ENCODE results near the gene HOXA11. TPM values are rescaled to one million over a fixed set of nuclear protein-coding genes. Genes with fewer than 3 reads are reported as not detected.

The HOXA11 gene
- total RNA-seq, 1 experiment from 2014 or later, result 26.6 TPM

GRCh38 chr7:27156508-27156898 is 28.5 kb downstream of the HOXA11 start, which contains the start of gene HOXA7:
Gene HOXA7, minus strand, starts transcription at chr7:27156675. Its CDS starts 130 bp downstream, at chr7:27156545.
- intact Hi-C loops (cut with micrococcal nuclease), result no loop called here
- H3K9me3 ChIP-seq (ENCODE audit: low read length), result no peaks in the 10 kb centered on the region
- no TSS peak for BruUV-seq (replicated peaks)
- peak within 1 kb of the TSS; percentile 79 for H3K4me3 ChIP-seq (ENCODE audit: low read length)
- H3K4me1 ChIP-seq (ENCODE audit: insufficient read depth, low read length), result peaks cover 28% of the 10 kb centered on the region
- H3K27ac ChIP-seq (ENCODE audit: low read length), result no peak within 1 kb of the TSS
- no peak for DNase-seq
- H2AFZ ChIP-seq (ENCODE audit: low read length), result peak within 1 kb of the TSS; percentile 93
- no peaks in the 10 kb centered on the region for H3K36me3 ChIP-seq (ENCODE audit: low read depth, low read length)
- H3K27me3 ChIP-seq (ENCODE audit: low read length), result no peaks in the 10 kb centered on the region
- ChIA-PET POLR2A (ENCODE audit: unreplicated experiment) (no interaction called here), CTCF (no interaction called here)
- no peaks in the 10 kb centered on the region for H3F3A ChIP-seq (ENCODE audit: low read length, unreplicated experiment)
- no peak for TF ChIP-seq EZH2phosphoT487 (IDR thresholded peaks at IDR 0.05; ENCODE audit: borderline replicate concordance, low read length)
- TF ChIP-seq, protein P1, sequence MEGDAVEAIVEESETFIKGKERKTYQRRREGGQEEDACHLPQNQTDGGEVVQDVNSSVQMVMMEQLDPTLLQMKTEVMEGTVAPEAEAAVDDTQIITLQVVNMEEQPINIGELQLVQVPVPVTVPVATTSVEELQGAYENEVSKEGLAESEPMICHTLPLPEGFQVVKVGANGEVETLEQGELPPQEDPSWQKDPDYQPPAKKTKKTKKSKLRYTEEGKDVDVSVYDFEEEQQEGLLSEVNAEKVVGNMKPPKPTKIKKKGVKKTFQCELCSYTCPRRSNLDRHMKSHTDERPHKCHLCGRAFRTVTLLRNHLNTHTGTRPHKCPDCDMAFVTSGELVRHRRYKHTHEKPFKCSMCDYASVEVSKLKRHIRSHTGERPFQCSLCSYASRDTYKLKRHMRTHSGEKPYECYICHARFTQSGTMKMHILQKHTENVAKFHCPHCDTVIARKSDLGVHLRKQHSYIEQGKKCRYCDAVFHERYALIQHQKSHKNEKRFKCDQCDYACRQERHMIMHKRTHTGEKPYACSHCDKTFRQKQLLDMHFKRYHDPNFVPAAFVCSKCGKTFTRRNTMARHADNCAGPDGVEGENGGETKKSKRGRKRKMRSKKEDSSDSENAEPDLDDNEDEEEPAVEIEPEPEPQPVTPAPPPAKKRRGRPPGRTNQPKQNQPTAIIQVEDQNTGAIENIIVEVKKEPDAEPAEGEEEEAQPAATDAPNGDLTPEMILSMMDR (conservative IDR thresholded peaks at IDR 0.05; ENCODE audit: low read depth, low read length), result no peak
- no peak for TF ChIP-seq EZH2 (IDR thresholded peaks at IDR 0.05; ENCODE audit: low read length, unreplicated experiment)
- peak within 1 kb of the TSS; percentile 43 for H3K9ac ChIP-seq (ENCODE audit: low read length)
- H3K9me2 ChIP-seq (replicated peaks; ENCODE audit: low read length), result no peaks in the 10 kb centered on the region
- no peaks in the 10 kb centered on the region for H4K20me1 ChIP-seq (ENCODE audit: low read length)
- ATAC-seq, result no peak
- H3K4me2 ChIP-seq (ENCODE audit: low read length), result peak within 1 kb of the TSS; percentile 94
- peaks cover 21% of the 10 kb centered on the region for H3K79me2 ChIP-seq (ENCODE audit: low read length)

DNA sequence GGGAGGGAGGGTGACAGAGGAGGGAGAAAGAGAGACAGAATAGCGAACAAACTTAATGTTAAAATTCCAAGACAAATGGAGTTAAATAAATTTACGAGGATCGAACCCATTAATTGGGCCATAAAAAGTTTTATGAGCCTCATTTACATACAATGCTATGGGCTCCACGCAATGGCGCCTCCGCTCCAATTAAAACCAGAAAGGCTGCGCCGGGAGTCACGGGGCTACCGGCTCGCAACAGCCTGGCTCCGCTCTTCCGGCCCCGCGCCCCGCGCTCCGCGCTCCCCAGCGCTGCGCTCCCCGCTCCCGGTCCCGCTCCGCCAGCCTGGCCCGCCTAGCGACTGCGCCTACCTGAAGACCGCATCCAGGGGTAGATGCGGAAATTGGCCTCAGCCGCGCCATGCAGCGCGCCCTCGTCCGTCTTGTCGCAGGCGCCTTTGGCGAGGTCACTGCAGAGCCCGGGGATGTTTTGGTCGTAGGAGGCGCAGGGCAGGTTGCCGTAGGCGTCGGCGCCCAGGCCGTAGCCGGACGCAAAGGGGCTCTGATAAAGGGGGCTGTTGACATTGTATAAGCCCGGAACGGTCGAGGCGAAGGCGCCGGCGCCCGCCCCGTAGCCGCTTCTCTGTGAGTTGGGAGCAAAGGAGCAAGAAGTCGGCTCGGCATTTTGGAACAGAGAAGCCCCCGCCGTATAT is 29.1 kb downstream of the HOXA11 start:
- H3K4me2 ChIP-seq (ENCODE audit: low read length), result peak overlapping the region; percentile 94
- no peaks in the 10 kb centered on the region for H3K9me3 ChIP-seq (ENCODE audit: low read length)
- no peaks in the 10 kb centered on the region for H3F3A ChIP-seq (ENCODE audit: low read length, unreplicated experiment)
- CTCF ChIA-PET, result no interaction called here
- peak; percentile 52 for DNase-seq
- H3K9me2 ChIP-seq (replicated peaks; ENCODE audit: low read length), result no peaks in the 10 kb centered on the region
- peak overlapping the region; percentile 79 for H3K4me3 ChIP-seq (ENCODE audit: low read length)
- no peaks in the 10 kb centered on the region for H3K36me3 ChIP-seq (ENCODE audit: low read depth, low read length)
- H2AFZ ChIP-seq (ENCODE audit: low read length), result peak overlapping the region; percentile 93
- intact Hi-C loops (cut with micrococcal nuclease), result no loop called here
- peak overlapping the region; percentile 43 for H3K9ac ChIP-seq (ENCODE audit: low read length)
- H3K27me3 ChIP-seq (ENCODE audit: low read length), result no peaks in the 10 kb centered on the region
- POLR2A ChIA-PET (ENCODE audit: unreplicated experiment), result interaction anchor here (1.0 kb wide), 1 partner anchor 59 kb away, joined by 5 read pairs; no protein-coding TSS in a partner anchor
- no peak for TF ChIP-seq EZH2 (IDR thresholded peaks at IDR 0.05; ENCODE audit: low read length, unreplicated experiment)
- TF ChIP-seq, protein P1 (conservative IDR thresholded peaks at IDR 0.05; ENCODE audit: low read depth, low read length), result 0 out of 2 replicates have a peak, but pooled peaks have one; percentile 13
- H3K79me2 ChIP-seq (ENCODE audit: low read length), result peaks cover 26% of the 10 kb centered on the region
- no peak overlapping the region for H3K27ac ChIP-seq (ENCODE audit: low read length)
- ATAC-seq, result peak; percentile 4
- peaks cover 28% of the 10 kb centered on the region for H3K4me1 ChIP-seq (ENCODE audit: insufficient read depth, low read length)
- no TSS peak for BruUV-seq (replicated peaks)
- no peaks in the 10 kb centered on the region for H4K20me1 ChIP-seq (ENCODE audit: low read length)

Measured in PC-3 (cell line).